ENCODE results near the gene PARP4.

DNA sequence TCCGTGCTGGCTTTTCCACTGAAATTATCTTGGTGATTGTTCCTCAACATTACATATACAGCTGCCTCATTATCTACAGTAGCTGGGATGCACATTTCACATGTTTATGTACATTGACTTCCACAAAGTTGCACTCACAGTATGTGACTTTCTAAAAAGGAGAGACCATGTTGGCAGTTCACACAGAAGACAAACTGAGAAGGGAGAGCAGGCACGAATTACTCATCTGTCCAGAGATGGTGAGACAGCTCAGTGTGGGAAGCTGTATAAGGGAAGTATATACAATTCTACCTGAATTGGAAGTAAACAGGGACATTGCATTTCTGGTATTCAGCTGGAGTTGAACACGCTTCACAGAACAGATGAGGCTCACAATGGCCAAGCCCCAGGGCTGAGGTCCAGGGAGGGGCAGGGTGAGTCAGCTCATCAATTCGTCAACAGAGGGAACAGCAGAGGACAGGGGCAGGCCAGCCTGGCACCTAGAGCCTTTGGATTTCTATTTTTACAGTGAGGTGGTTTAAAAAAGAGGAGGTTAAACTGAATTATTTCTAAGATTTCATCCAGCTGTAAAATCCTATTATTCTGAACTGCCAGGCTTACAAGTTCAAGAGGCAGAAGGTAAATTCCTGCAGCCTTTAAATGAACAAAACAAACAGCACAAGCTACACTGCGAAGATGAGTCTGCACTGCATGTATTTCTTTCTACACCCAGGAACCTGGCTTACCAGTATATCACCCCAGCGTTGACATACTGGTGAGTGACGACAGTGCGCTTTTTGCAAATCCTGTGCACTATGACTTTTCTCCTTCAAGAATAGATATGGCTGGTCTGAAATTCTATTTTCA, 9.8 kb downstream of the PARP4 start:
- TF ChIP-seq, protein P1, sequence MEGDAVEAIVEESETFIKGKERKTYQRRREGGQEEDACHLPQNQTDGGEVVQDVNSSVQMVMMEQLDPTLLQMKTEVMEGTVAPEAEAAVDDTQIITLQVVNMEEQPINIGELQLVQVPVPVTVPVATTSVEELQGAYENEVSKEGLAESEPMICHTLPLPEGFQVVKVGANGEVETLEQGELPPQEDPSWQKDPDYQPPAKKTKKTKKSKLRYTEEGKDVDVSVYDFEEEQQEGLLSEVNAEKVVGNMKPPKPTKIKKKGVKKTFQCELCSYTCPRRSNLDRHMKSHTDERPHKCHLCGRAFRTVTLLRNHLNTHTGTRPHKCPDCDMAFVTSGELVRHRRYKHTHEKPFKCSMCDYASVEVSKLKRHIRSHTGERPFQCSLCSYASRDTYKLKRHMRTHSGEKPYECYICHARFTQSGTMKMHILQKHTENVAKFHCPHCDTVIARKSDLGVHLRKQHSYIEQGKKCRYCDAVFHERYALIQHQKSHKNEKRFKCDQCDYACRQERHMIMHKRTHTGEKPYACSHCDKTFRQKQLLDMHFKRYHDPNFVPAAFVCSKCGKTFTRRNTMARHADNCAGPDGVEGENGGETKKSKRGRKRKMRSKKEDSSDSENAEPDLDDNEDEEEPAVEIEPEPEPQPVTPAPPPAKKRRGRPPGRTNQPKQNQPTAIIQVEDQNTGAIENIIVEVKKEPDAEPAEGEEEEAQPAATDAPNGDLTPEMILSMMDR (IDR thresholded peaks at IDR 0.05): no peak
- no peak for TF ChIP-seq POLR2A (IDR thresholded peaks at IDR 0.05)

Data from right lobe of liver (tissue), 4 donors.